CD4-positive, CD25-positive, alpha-beta regulatory T cell (primary cell): ENCODE measurements around the gene PTPA. TPM values are rescaled to one million over a fixed set of nuclear protein-coding genes. Genes with fewer than 3 reads are reported as not detected.
"Not testable (repeated sequence)": the region's sequence is repeated elsewhere in the genome, so short reads cannot be mapped to it uniquely, and the experiment has no call there.

Experiments used
- ATAC-seq, 2 donors: fragments of 150-1000 bp; cut with Tn5 transposase; one replicate each; pipeline ENCODE4 v1.10.0; 2021; ENCODE audit warnings: low read depth in 2 of 2, moderate number of reproducible peaks in 2 of 2, moderate library complexity in 1 of 2
- DNase-seq, 3 donors: peaks; one replicate each; pipeline versions ENCODE4 v3.0.0 to v3.0.0-alpha.2; 2012 to 2022; ENCODE audit warnings: mixed read lengths in 1 of 3
- H3K27ac ChIP-seq: one replicate; pipeline ENCODE4 v1.7.0; 2013; ENCODE audit warnings: mild to moderate bottlenecking, low read length; ENCODE audit not compliant: insufficient read depth, poor library complexity, severe bottlenecking
- H3K27me3 ChIP-seq: one replicate; pipeline ENCODE4 v1.7.0; 2013; ENCODE audit warnings: low read length; ENCODE audit not compliant: control insufficient read depth, insufficient read depth
- H3K36me3 ChIP-seq: one replicate; pipeline ENCODE4 v1.7.0; 2013; ENCODE audit warnings: mild to moderate bottlenecking, low read length, moderate library complexity; ENCODE audit not compliant: control insufficient read depth, insufficient read depth
- H3K4me1 ChIP-seq: 2 replicates; pipeline ENCODE4 v1.7.0; 2013; ENCODE audit warnings: mild to moderate bottlenecking, low read length; ENCODE audit not compliant: insufficient read depth, control insufficient read depth, poor library complexity, severe bottlenecking
- H3K4me3 ChIP-seq: one replicate; pipeline ENCODE4 v1.7.0; 2013; ENCODE audit warnings: low read depth, mild to moderate bottlenecking, low read length, moderate library complexity
- H3K9me3 ChIP-seq, 2 experiments: 1 replicate in 1 of 2; 2 replicates in 1 of 2; pipeline ENCODE4 v1.7.0; 2013; ENCODE audit warnings: low read length in 2 of 2, mild to moderate bottlenecking in 1 of 2, moderate library complexity in 1 of 2; ENCODE audit not compliant: control insufficient read depth in 2 of 2
- H3K27ac Mint-ChIP-seq, 3 donors: one replicate each; pipeline ENCODE4 v1.8.0; 2020 to 2022; ENCODE audit warnings: mild to moderate bottlenecking in 3 of 3, mixed read lengths in 3 of 3, moderate library complexity in 2 of 3
- H3K27me3 Mint-ChIP-seq: one replicate; pipeline ENCODE4 v1.8.0; 2022; ENCODE audit warnings: mild to moderate bottlenecking, mixed read lengths
- H3K36me3 Mint-ChIP-seq: one replicate; pipeline ENCODE4 v1.8.0; 2020; ENCODE audit warnings: mixed read lengths
- H3K4me1 Mint-ChIP-seq, 4 donors: one replicate each; pipeline ENCODE4 v1.8.0; 2020 to 2022; ENCODE audit warnings: mixed read lengths in 4 of 4, mild to moderate bottlenecking in 1 of 4
- H3K4me3 Mint-ChIP-seq, 4 donors: one replicate each; pipeline ENCODE4 v1.8.0; 2020 to 2022; ENCODE audit warnings: mild to moderate bottlenecking in 4 of 4, mixed read lengths in 4 of 4, moderate library complexity in 3 of 4
- H3K9me3 Mint-ChIP-seq, 7 donors: one replicate each; pipeline ENCODE4 v1.8.0; 2020 to 2022; ENCODE audit warnings: mixed read lengths in 7 of 7, mild to moderate bottlenecking in 3 of 7, moderate library complexity in 2 of 7
- polyA plus RNA-seq, 4 donors: library from polyadenylated mRNA; unstranded; fragments of 300-500 nt; fragmentation: Illumina TruSeq; gene quantifications; one replicate each; pipeline ENCODE4 v1.2.3, GENCODE V29; 2021
- total RNA-seq: library from RNA; stranded (reverse); gene quantifications from one replicate; pipeline ENCODE4 v1.2.3, GENCODE V29; 2022

The PTPA gene
- total and polyA plus RNA-seq, 5 donors from 2014 or later, result 12.9 to 53.7 (median 16.7) TPM

DNA sequence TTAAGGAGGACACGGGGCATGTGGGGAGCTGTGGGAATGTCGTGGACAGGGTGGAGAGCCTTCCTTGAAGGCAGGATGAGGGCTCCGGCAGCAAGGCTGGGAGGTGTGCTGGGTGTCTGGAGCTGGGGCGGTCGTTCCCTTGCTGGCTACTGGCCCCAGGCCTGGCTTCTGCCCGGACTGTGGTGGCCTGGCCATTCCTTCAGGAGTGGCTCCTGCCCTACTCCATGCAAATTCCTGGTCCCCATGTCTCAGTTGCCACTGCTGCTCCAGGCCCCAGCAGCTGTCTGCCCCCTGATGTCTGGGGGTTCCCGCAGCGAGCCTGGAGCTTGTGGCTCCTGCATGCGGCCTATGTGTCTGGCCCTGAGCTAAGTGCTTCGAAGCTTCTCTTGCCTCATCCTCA, 44.9 kb downstream of the PTPA start:
- DNase-seq (no peak), ATAC-seq (no peak)
- Histone ChIP-seq H3K27ac (no peak overlapping the region), H3K27me3 (no peaks in the 10 kb centered on the region), H3K9me3 (no peaks in the 10 kb centered on the region), H3K4me1 (no peaks in the 10 kb centered on the region), H3K4me3 (no peak overlapping the region), H3K36me3 (peaks cover 2% of the 10 kb centered on the region)
- H3K27me3 Mint-ChIP-seq, result no peaks in the 10 kb centered on the region
- H3K4me1 Mint-ChIP-seq, result no peaks in the 10 kb centered on the region
- H3K9me3 Mint-ChIP-seq, result no peaks in the 10 kb centered on the region
- no peak overlapping the region for H3K27ac Mint-ChIP-seq
- H3K4me3 Mint-ChIP-seq, result no peak overlapping the region
- H3K36me3 Mint-ChIP-seq, result peaks cover 12% of the 10 kb centered on the region

DNA sequence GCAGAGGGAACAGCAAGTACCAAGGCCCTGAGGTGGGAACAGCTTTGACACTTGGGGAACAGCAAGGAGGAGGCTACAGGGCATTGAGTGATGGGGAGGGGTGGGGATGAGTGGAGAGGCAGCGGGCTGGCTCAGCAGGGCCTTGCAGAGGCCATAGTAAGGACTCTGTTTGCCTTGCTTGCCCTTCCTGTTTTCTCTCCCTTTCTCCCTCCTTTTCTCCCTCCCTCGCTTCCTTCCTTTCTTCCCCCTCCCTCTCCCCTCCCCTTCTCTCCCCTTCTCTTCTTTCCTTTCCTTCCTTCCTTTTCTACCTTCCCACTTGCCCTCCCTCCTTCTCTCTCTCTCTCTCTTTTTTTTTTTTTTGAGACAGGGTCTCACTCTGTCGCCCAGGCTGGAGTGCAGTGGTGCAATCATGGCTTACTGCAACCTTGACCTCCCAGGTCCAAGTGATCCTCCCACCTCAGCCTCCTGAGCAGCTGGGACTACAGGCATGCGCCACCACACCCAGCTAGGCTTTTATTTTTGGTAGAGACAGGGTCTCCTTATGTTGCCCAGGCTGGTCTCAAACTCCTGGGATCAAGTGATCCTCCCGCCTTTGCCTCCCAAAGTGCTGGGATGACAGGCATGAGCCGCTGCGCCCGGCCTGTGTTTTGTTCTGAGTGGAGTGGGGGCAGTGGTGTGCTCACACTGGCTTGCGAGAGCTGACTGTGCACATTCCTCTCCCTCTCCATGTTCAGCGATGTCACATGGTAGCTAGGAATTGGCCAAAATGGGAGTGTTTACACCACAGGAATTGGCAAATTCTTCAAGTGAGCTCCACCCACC, 49.7 kb downstream of the PTPA start:
- DNase-seq, result no peak
- H3K9me3 Mint-ChIP-seq, result no peaks in the 10 kb centered on the region
- H3K27me3 ChIP-seq, result no peaks in the 10 kb centered on the region
- H3K36me3 ChIP-seq, result no peaks in the 10 kb centered on the region
- no peaks in the 10 kb centered on the region for H3K4me1 Mint-ChIP-seq
- H3K4me1 ChIP-seq, result no peaks in the 10 kb centered on the region
- H3K4me3 ChIP-seq, result no peak overlapping the region
- H3K27me3 Mint-ChIP-seq, result no peaks in the 10 kb centered on the region
- H3K27ac ChIP-seq, result no peak overlapping the region
- ATAC-seq, result no peak
- H3K36me3 Mint-ChIP-seq, result no peaks in the 10 kb centered on the region
- H3K4me3 Mint-ChIP-seq, result no peak overlapping the region
- H3K9me3 ChIP-seq, result no peaks in the 10 kb centered on the region
- H3K27ac Mint-ChIP-seq, result peak overlapping the region in 1 of 3 donors; percentile 42

DNA sequence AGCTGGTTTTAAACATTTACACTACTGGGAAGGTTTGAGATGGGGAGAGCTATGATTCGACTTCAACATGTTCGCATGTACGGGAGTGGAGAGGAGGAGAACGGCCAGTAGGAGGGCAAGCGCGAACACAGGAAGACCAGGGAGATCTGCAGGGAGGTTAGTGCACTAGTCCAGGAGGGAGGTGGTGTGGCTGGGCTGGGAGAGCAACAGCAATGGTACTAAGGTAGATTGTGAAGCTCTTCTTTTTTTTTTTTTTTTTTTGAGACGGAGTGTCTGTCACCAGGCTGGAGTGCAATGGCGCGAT, 50.3 kb downstream of the PTPA start:
- H3K4me1 ChIP-seq, result no peaks in the 10 kb centered on the region
- no peak overlapping the region for H3K27ac ChIP-seq
- no peaks in the 10 kb centered on the region for H3K27me3 Mint-ChIP-seq
- H3K4me1 Mint-ChIP-seq, result peaks cover 0 to 4% (median 0%) of the 10 kb centered on the region in 4 donors
- H3K36me3 Mint-ChIP-seq, result no peaks in the 10 kb centered on the region
- H3K4me3 Mint-ChIP-seq, result no peak overlapping the region
- no peak overlapping the region for H3K4me3 ChIP-seq
- no peaks in the 10 kb centered on the region for H3K9me3 ChIP-seq
- ATAC-seq, result no peak
- no peaks in the 10 kb centered on the region for H3K27me3 ChIP-seq
- no peaks in the 10 kb centered on the region for H3K36me3 ChIP-seq
- no peak overlapping the region for H3K27ac Mint-ChIP-seq
- no peaks in the 10 kb centered on the region for H3K9me3 Mint-ChIP-seq
- DNase-seq, result no peak

DNA sequence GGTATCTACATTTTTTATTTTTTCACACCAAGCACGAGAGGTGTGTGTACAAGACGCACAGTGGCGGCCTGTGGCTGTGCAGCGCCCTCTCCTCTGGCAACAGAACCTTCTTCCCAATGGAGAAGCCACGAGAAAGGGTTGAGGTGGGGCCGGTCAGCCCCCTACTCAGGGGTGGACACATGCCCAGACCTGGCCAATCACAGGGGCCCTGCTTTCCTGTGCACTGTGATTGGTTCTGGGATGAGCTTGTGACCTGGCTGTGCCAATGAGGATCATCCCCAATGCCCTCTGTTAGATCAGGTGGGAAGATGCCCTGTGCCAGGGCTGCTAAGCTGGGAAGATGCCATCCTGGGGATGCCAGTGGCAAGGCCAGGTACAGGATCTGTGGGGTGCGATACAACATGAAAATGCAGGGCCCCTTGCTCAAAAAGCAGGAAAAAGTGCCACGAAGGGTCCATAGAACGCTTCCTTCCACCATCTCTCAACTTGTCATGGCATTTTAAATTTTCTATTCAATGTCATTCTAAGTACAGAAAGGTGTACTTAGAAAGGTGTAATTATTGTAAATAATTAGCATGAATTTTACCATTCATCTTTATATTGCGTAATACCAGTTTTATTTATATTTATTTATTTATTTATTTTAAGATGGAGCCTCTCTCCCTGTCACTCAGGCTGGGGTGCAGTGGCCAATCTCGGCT, 51.4 kb downstream of the PTPA start:
- H3K4me1 Mint-ChIP-seq, result peaks cover 0 to 15% (median 2%) of the 10 kb centered on the region in 4 donors
- H3K4me3 Mint-ChIP-seq, result no peak overlapping the region
- Histone ChIP-seq H3K4me1 (peaks cover 6% of the 10 kb centered on the region), H3K4me3 (no peak overlapping the region), H3K27me3 (no peaks in the 10 kb centered on the region), H3K36me3 (no peaks in the 10 kb centered on the region), H3K27ac (no peak overlapping the region), H3K9me3 (no peaks in the 10 kb centered on the region)
- H3K9me3 Mint-ChIP-seq, result no peaks in the 10 kb centered on the region
- no peak overlapping the region for H3K27ac Mint-ChIP-seq
- no peaks in the 10 kb centered on the region for H3K27me3 Mint-ChIP-seq
- no peaks in the 10 kb centered on the region for H3K36me3 Mint-ChIP-seq
- DNase-seq (no peak), ATAC-seq (no peak)

DNA sequence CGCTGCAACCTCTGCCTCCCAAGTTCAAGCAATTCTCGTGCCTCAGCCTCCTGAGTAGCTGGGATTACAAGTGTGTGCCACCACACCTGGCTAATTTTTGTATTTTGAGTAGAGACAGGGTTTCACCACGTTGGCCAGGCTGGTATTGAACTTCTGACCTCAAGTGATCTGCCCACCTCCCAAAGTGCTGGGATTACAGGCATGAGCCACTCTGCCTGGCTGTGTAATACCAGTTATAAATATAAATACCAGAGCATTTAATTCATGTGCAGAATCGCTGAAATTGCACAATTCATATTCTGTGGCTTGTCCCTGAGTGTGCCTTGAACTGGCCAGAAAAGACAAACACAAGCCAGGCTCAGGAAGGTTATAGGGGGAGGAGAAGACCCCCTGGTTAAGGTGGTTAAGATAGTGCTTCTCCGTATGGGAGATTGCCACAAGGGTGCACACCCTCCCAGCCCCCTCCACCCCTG, 52.0 kb downstream of the PTPA start:
- not testable (repeated sequence) for H3K36me3 Mint-ChIP-seq, H3K27ac ChIP-seq, H3K27ac Mint-ChIP-seq, H3K4me3 ChIP-seq, H3K4me1 ChIP-seq, ATAC-seq, H3K36me3 ChIP-seq, H3K27me3 Mint-ChIP-seq, H3K9me3 ChIP-seq, DNase-seq, H3K4me3 Mint-ChIP-seq, H3K27me3 ChIP-seq, H3K9me3 Mint-ChIP-seq
- H3K4me1 Mint-ChIP-seq, result peaks cover 0 to 20% (median 3%) of the 10 kb centered on the region in 4 donors

DNA sequence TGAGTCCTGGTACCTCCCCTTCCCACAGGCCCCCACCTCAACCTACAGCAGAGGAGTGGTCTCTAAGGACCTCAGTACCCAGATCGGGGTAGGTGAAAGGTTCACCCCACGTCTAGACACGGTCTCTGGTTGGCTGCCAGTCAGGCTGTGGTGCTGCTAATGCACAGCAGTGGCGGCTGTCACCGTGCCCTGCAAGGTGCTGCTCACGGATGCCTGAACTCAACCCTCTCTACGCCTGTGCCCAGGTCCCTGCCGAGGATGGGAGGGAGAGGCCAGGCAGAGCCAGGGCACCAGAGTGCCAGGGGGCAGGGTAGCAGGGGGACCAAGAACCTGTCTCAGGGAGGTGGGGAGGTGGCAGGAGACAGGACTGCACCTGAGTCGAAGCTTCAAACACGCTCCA, 52.5 kb downstream of the PTPA start:
- peaks cover 6% of the 10 kb centered on the region for H3K4me1 ChIP-seq
- Mint-ChIP-seq H3K27me3 (no peaks in the 10 kb centered on the region), H3K36me3 (no peaks in the 10 kb centered on the region), H3K9me3 (no peaks in the 10 kb centered on the region), H3K4me3 (no peak overlapping the region), H3K4me1 (peaks cover 0 to 20% (median 3%) of the 10 kb centered on the region in 4 donors), H3K27ac (no peak overlapping the region)
- no peaks in the 10 kb centered on the region for H3K9me3 ChIP-seq
- no peaks in the 10 kb centered on the region for H3K36me3 ChIP-seq
- no peak for DNase-seq
- no peak overlapping the region for H3K4me3 ChIP-seq
- H3K27ac ChIP-seq, result no peak overlapping the region
- ATAC-seq, result no peak
- H3K27me3 ChIP-seq, result no peaks in the 10 kb centered on the region

DNA sequence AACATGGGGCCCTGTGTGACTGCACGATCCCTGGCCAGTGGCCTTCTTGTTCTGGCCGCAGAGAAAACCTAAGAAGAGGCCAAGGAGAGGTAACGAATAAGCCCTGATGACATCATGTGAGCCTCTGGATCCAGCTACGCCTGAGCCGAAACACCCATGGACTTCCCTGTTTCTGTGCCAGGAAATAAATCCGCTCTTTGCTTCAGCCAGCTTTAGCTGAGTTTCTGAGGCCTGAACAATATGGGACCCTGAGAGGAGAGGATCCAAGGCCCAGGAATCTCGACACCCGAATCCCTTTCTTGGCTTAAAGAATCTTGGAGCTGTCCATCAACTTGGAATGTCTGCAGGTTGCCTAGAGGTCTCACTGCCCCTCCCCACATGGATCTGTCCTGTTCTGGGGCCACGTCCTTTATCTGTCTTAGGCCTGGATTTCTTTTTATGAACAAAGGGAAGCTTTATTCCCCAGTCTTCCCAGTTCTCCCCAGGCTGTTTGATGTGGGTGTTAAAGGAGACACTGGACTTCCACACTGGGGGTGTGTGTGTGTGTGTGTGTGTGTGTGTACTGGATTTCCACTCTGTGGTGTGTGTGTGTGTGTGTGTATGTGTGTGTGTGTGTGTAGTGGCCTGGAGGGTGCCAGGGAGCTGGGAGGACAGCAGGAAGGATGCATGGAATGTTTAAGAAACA, 53.2 kb downstream of the PTPA start:
- H3K27ac Mint-ChIP-seq, result peak overlapping the region in 1 of 3 donors; percentile 50
- Histone ChIP-seq H3K27me3 (no peaks in the 10 kb centered on the region), H3K4me3 (no peak overlapping the region), H3K27ac (no peak overlapping the region), H3K9me3 (no peaks in the 10 kb centered on the region), H3K36me3 (no peaks in the 10 kb centered on the region), H3K4me1 (peaks cover 6% of the 10 kb centered on the region)
- H3K36me3 Mint-ChIP-seq, result no peaks in the 10 kb centered on the region
- no peaks in the 10 kb centered on the region for H3K9me3 Mint-ChIP-seq
- no peaks in the 10 kb centered on the region for H3K27me3 Mint-ChIP-seq
- no peak overlapping the region for H3K4me3 Mint-ChIP-seq
- DNase-seq (no peak), ATAC-seq (no peak)
- peaks cover 0 to 20% (median 3%) of the 10 kb centered on the region in 4 donors for H3K4me1 Mint-ChIP-seq
